Sigmoid colon (tissue), 7 donors: ENCODE measurements around the gene KIF17. TPM values are rescaled to one million over a fixed set of nuclear protein-coding genes. Genes with fewer than 3 reads are reported as not detected.
A peak's percentile ranks its signal among the peaks of the same experiment; 100 is the strongest.

ENCODE experiments used
- DNase-seq: peaks from one replicate; pipeline ENCODE4 v3.0.0-alpha.2; 2019
- H3K27ac ChIP-seq, 4 donors: fragments of 200-600 bp; sonication (generic); one replicate each; pipeline ENCODE4 v1.5.1; 2016 to 2019; ENCODE audit warnings: mild to moderate bottlenecking in 1 of 4
- H3K27me3 ChIP-seq, 3 donors: fragments of 200-600 bp; sonication (generic); one replicate each; pipeline ENCODE4 v1.5.1; 2019; ENCODE audit warnings: mild to moderate bottlenecking in 1 of 3
- H3K36me3 ChIP-seq, 4 donors: fragments of 200-600 bp; sonication (generic); one replicate each; pipeline ENCODE4 v1.5.1; 2016 to 2019
- H3K4me1 ChIP-seq, 4 donors: fragments of 200-600 bp; sonication (generic); one replicate each; pipeline ENCODE4 v1.5.1; 2017 to 2019
- H3K4me3 ChIP-seq, 4 donors: fragments of 200-600 bp; sonication (generic); one replicate each; pipeline ENCODE4 v1.5.1; 2017 to 2019; ENCODE audit warnings: mild to moderate bottlenecking in 2 of 4, moderate library complexity in 1 of 4
- H3K9me3 ChIP-seq, 4 donors: fragments of 200-600 bp in 3 of 4; sonication (generic) in 3 of 4; one replicate each; pipeline versions ENCODE4 v1.5.1 to v1.6.1; 2013 to 2019
- CTCF ChIP-seq, 4 experiments: fragments of 450-650 bp in 3 of 4; fragments of 200-600 bp in 1 of 4; IDR thresholded peaks; one replicate each; pipeline ENCODE4 v1.5.1; 2016 to 2019; ENCODE audit warnings: antibody characterized with exemption in 4 of 4, mild to moderate bottlenecking in 3 of 4, moderate library complexity in 2 of 4
- EP300 ChIP-seq, 4 donors: sonication (generic); formaldehyde crosslinking; IDR thresholded peaks; one replicate each; pipeline ENCODE4 v1.6.1; 2017; ENCODE audit warnings: antibody characterized with exemption in 4 of 4
- POLR2A ChIP-seq, 2 donors: fragments of 450-650 bp; IDR thresholded peaks; one replicate each; pipeline ENCODE4 v1.6.1; 2016; ENCODE audit warnings: antibody characterized with exemption in 2 of 2, mild to moderate bottlenecking in 2 of 2, moderate library complexity in 2 of 2
- POLR2AphosphoS5 ChIP-seq, 4 donors: sonication (generic); formaldehyde crosslinking; IDR thresholded peaks; one replicate each; pipeline ENCODE4 v1.6.1; 2017; ENCODE audit warnings: antibody characterized with exemption in 4 of 4
- WGBS, 2 donors: extraction: QIAGEN DNeasy Blood & Tissue Kit; methylation state at CpG; one replicate each; pipeline ENCODE4 v1.1.7; 2013; 5-methylcytosine and 5-hydroxymethylcytosine counted together
- intact Hi-C: fragments of 100-400 bp; cut with DNase I; formaldehyde crosslinking; loops from one replicate; pipeline ENCODE4 v1.15.1; 2023
- polyA plus RNA-seq, 3 donors: library from polyadenylated mRNA; stranded (reverse); fragments of 200-250 nt; gene quantifications; one replicate each; pipeline ENCODE4 v1.2.3, GENCODE V29; 2013
- total RNA-seq, 4 donors: library from RNA; depleted of rRNA; stranded (reverse); fragments of >200 nt; gene quantifications; one replicate each; pipeline ENCODE4 v1.1.0, GENCODE V29; 2016
- donor health status: healthy with polysubstance abuse.
- donor health status: Bipolar disorder and iron deficiency.
- donor health status: healthy.

KIF17 gene
- total and polyA plus RNA-seq, 7 donors, result 0.54 to 2.4 (median 1.4) TPM

DNA sequence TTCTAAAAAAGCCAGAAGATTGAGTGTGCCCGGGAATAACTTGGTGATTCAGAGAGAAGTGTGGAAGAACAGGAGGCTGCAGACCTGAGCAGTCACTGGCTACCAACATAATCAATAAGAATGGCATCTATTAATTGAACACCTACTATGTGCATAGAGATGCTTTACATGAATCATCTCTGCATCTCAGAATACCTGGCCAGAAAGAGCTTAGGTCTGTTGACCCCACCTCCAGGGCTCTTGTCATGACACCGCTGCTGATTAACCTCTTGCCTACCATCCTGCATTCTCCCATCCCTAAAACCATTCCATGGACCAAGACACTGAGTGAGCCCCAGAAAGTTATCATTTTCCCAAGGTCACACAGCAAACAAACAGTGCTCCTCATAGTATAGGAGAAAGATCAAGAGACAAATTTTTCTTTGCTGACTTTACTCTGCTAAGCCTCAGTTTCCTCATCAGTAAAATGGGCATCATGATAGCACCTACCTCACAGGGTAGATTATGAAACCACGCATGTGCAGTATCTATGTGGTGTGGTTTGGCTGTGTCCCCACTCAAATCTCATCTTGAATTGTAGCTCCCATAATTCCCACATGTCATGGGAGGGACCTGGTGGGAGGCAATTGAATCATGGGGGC lies 100.8 kb downstream of the KIF17 start:
- intact Hi-C loops, result no loop called here
- H3K9me3 ChIP-seq, result no peaks in the 10 kb centered on the region
- peak overlapping the region in 3 of 4 donors; percentile 41 to 50 (median 44) for H3K27ac ChIP-seq

DNA sequence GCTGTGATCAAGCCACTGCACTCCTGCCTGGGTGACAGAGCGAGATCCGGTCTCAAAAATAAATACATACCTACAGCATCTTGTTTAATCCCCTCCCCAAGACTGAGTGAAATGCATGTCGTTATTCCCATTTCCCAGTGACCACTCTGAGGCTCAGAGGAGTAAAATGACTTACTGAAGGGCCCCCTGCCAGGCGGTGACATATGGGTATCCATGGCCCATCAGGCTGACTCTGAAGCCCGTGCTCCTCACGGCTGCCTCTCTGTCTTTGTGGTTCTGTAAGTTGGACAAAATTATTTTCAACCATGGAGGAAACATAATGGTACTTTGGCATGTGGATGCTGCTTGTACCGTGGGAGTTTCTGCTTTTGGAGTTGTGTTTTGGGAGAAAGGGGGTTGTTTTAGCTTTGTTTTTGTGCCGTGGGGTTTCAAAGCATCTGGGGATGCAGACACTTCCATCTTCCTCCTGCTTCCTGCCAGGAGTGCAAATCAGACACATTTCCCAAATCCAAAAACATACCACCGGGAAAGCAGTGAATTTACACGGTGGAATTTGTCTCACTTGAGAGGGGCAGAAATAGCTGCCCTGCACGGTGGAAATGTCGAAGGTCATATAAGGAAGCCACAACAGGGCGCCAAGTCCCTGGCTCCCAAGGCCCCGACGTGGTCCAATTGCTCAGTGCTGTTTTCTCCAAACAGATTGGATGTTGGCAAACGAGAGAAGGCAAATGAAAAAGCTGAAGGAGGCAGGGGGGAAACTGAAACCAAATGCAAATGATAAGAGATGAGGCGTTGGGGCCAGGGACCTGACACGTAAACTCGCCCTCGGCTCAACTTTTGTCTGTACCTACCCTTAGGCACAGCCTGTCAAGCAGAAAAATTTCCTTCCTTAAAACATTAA lies 101.6 kb downstream of the KIF17 start:
- WGBS, 2 donors, result 59 to 62% methylated on average over 20 of the region's 20 CpGs
- Histone ChIP-seq H3K27ac (peak overlapping the region in 3 of 4 donors; percentile 41 to 50 (median 44)), H3K9me3 (no peaks in the 10 kb centered on the region), H3K4me1 (peaks cover 0 to 27% (median 15%) of the 10 kb centered on the region in 4 donors), H3K27me3 (no peaks in the 10 kb centered on the region), H3K4me3 (no peak overlapping the region), H3K36me3 (no peaks in the 10 kb centered on the region)
- no peak for DNase-seq
- TF ChIP-seq EP300 (IDR thresholded peaks at IDR 0.05) (no peak), POLR2AphosphoS5 (IDR thresholded peaks at IDR 0.05) (no peak), CTCF (IDR thresholded peaks at IDR 0.05) (no peak), POLR2A (IDR thresholded peaks at IDR 0.05) (no peak)
- intact Hi-C loops, result no loop called here

More for the DNA sequence above, 100.8 kb downstream of the KIF17 start:
- DNase-seq, result no peak
- TF ChIP-seq EP300 (IDR thresholded peaks at IDR 0.05) (no peak), POLR2AphosphoS5 (IDR thresholded peaks at IDR 0.05) (no peak), POLR2A (IDR thresholded peaks at IDR 0.05) (no peak), CTCF (IDR thresholded peaks at IDR 0.05) (no peak)
- no peaks in the 10 kb centered on the region for H3K27me3 ChIP-seq
- WGBS, 2 donors, result 78 to 82% methylated on average over 3 of the region's 3 CpGs
- H3K36me3 ChIP-seq, result no peaks in the 10 kb centered on the region
- peaks cover 0 to 27% (median 15%) of the 10 kb centered on the region in 4 donors for H3K4me1 ChIP-seq
- no peak overlapping the region for H3K4me3 ChIP-seq

- H3K27ac ChIP-seq, result peak overlapping the region; percentile 59 to 79 (median 76)
- intact Hi-C loops, result no loop called here
- WGBS, 2 donors, result 23 to 64% methylated on average over 3 of the region's 3 CpGs
Measured at GRCh38 chr1:20614131-20614579, 103.7 kb downstream of the KIF17 start.

More at GRCh38 chr1:20614131-20614579, 103.7 kb downstream of the KIF17 start:
- Histone ChIP-seq H3K4me1 (peaks cover 0 to 27% (median 15%) of the 10 kb centered on the region in 4 donors), H3K4me3 (no peak overlapping the region), H3K27me3 (no peaks in the 10 kb centered on the region), H3K36me3 (no peaks in the 10 kb centered on the region), H3K9me3 (no peaks in the 10 kb centered on the region)
- no peak for TF ChIP-seq POLR2A (IDR thresholded peaks at IDR 0.05)
- no peak for TF ChIP-seq CTCF (IDR thresholded peaks at IDR 0.05)
- no peak for TF ChIP-seq EP300 (IDR thresholded peaks at IDR 0.05)
- no peak for TF ChIP-seq POLR2AphosphoS5 (IDR thresholded peaks at IDR 0.05)
- DNase-seq, result no peak

Other genes starting within 250 kb of the KIF17 start
- 10 to 100 TPM; 18.3 to 31.9 (median 28.0) TPM for gene CAMK2N1, start 231.8 kb downstream of the KIF17 start, total RNA-seq
- 100 to 1,000 TPM in 2 of 3 donors, 10 to 100 TPM in 1; 43.9 to 247 (median 231) TPM for gene CAMK2N1, start 231.8 kb downstream of the KIF17 start, polyA plus RNA-seq
- 10 to 100 TPM; 26.8 to 34.1 (median 32.6) TPM for gene MUL1, start 209.9 kb downstream of the KIF17 start, total RNA-seq
- gene MUL1, start 209.9 kb downstream of the KIF17 start, polyA plus RNA-seq, result 10 to 100 TPM in 1 of 3 donors, 1 to 10 TPM in 2; 4.8 to 30.3 (median 9.2) TPM
- 1 to 10 TPM in 3 of 4 donors, under 1 TPM in 1; 0.81 to 1.7 (median 1.5) TPM for gene FAM43B, start 165.4 kb downstream of the KIF17 start, total RNA-seq
- gene FAM43B, start 165.4 kb downstream of the KIF17 start, polyA plus RNA-seq, result under 1 TPM in 2 of 3 donors, not detected in 1; 0.23 to 0.29 TPM
- 1 to 10 TPM; 1.3 to 4.3 (median 2.5) TPM for gene CDA, start 128.9 kb downstream of the KIF17 start, total RNA-seq
- 100 to 1,000 TPM in 1 of 3 donors, 10 to 100 TPM in 2; 61.6 to 272 (median 82.9) TPM for gene CDA, start 128.9 kb downstream of the KIF17 start, polyA plus RNA-seq
- gene PINK1, start 84.5 kb downstream of the KIF17 start, total RNA-seq, result 100 to 1,000 TPM; 137 to 179 (median 161) TPM
- gene PINK1, start 84.5 kb downstream of the KIF17 start, polyA plus RNA-seq, result 100 to 1,000 TPM in 2 of 3 donors, 10 to 100 TPM in 1; 60.1 to 149 (median 144) TPM
- 10 to 100 TPM; 87.8 to 98.9 (median 91.1) TPM for gene DDOST, start 56.6 kb downstream of the KIF17 start, total RNA-seq
- 100 to 1,000 TPM in 1 of 3 donors, 10 to 100 TPM in 2; 61.3 to 243 (median 77.0) TPM for gene DDOST, start 56.6 kb downstream of the KIF17 start, polyA plus RNA-seq
- under 1 TPM in 3 of 4 donors, not detected in 1; 0.14 to 0.55 (median 0.36) TPM for gene SH2D5, start 14.7 kb upstream of the KIF17 start, total RNA-seq
- gene SH2D5, start 14.7 kb upstream of the KIF17 start, polyA plus RNA-seq, result under 1 TPM in 2 of 3 donors, not detected in 1; under 0.01 to 0.09 TPM
- gene HP1BP3, start 69.3 kb upstream of the KIF17 start, total RNA-seq, result 100 to 1,000 TPM; 158 to 269 (median 200) TPM
- 100 to 1,000 TPM in 1 of 3 donors, 10 to 100 TPM in 2; 54.6 to 117 (median 91.3) TPM for gene HP1BP3, start 69.3 kb upstream of the KIF17 start, polyA plus RNA-seq